NCI-H345 treated with DMSO at 0.1 percent for 48 hours (cell line): ENCODE measurements around the gene ATP8A1.
"Not testable (repeated sequence)": the region's sequence is repeated elsewhere in the genome, so short reads cannot be mapped to it uniquely, and the experiment has no call there.

ENCODE experiments used
- DNase-seq: peaks from one replicate; lab custom pipeline; 2025; ENCODE audit not compliant: unreplicated experiment; lab: John Stamatoyannopoulos, UW

The ATP8A1 gene

DNA sequence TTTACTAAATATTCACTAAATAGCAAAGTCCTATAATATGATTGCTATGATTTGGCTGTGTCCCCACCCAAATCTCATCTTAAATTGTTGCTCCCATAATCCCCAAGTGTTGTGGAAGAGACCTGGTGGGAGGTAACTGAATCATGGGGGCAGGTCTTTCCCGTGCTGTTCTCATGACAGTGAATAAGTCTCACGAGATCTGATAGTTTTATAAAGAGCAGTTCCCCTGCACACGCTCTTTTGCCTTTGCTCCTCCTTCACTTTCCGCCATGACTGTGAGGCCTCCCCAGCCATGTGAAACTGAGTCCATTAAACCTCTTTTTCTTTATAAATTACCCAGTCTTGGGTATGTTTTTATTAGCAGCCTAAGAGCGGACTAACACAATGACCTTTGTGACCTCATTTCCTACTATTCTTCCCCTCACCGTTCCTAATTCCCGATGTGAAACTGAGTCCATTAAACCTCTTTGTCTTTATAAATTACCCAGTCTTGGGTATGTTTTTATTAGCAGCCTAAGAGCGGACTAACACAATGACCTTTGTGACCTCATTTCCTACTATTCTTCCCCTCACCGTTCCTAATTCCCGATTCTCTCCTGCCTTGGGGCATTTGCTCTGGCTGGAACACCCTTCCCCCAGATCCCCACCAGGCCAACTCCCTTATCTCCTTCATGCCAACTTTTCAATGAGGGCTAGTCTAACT, 4.2 kb downstream of the ATP8A1 start:
- not testable (repeated sequence) for DNase-seq

DNA sequence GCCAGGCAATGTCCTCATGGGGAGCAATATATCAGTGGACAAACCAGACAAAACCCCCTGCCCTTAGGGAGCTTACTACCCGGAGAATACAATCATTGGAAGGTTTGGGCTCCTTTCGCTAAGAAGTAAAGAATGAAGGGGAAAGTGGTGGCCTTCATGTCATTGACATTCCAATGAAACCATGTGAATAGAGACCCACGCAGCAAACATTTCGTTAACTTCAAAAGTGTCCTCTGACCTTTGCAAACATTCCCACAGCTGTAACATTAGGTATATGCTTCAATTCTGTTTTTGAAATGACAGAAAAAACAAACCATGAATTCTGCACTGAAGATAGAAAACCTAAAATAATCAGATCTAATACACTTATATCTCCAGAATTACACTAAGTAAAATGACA, 7.0 kb downstream of the ATP8A1 start:
- no peak for DNase-seq

DNA sequence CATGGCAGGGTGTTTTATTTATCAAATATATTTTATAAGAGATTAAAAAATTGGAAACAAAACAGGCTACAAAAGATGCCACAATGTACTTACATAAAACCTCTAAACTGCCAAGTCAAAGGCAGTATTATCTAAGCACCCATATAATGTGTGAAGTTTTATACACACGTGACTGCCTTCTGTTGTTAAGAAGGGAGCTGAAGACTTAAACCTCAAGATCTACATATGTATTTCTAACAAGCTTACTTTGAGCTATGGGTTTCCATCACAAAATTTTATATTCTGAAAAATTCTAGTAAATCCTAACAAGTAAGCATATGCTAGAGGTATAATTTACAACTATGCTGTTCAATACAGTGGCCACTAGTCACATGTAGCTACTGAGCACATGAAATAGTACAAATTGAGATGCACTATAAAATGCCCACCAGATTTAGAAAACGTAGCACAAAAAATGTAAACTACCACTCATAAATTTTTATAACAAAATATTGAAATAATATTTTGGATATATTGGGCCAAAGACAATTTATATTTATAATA, 9.8 kb downstream of the ATP8A1 start:
- DNase-seq, result no peak

DNA sequence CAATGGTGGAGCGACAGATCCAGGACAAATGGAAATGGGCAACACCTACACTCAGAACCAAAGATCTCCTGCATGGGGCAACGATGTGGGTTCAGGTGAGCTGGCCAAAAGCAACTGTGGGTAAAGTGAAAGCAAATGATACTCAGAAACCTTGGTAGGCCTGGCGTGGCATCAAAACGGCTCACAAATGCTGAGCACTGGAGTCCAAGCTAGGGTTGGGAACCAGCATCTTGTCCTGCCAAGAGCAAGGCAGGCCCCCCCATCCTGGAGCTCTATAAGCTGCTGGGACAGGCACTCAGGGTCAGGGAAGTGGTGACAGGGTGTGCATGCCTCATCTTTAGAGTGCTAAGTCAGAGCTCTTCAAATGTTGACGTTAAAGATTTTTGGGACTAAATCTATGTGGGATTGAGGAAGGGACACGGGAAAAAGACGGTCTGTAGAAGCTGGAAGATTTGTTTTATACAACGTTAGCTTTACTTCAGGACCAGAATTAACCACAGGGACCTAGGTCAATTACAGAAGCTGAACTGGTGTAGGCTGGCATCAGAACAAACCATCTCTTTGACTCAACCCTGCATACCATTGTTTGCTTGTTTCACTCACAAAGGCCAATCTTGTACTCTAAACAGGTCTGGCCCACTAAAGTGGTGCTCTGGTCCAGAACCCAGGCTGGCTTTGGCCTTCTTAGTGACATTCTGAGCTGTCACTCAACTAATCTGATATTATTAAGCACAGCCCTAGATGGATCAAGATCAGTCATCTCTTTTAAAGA, 10.7 kb downstream of the ATP8A1 start:
- DNase-seq, result no peak

DNA sequence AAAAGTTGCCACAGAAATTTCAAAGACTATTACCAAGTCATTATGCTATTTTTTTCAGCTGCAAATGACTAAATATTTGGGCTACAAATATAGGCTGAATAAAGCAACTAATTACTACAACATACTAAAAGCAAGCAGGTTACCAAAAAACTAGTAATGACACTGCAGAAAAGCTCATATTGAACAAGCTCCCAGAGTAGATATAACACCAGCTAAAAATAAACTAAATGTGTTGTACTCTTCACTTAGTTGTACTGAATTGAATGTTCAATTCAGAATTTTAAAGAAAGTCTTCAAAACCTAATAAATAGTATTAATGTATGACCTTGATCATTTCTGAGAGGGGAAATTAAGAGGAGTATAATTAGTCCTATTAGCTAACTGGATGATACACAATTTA, 12.0 kb downstream of the ATP8A1 start:
- DNase-seq, result no peak

DNA sequence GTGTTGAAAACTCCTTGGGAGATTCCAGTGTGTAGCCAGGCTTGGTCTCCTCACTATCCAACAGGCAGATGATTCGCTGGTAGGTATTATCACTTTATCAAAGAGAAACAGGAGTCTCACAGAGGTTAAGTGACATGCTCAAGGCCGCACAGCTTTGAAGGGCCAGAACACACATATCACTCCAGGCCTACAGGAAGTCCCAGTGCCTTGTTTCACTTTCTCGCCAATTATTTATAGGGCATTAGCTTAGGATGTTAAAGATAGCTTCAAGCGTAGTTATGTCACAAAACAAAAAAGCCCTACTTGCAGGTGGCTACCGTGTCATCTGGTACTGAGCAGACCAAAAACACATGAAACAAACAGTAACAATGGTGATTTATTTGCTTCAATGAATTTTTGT, 13.2 kb downstream of the ATP8A1 start:
- no peak for DNase-seq

DNA sequence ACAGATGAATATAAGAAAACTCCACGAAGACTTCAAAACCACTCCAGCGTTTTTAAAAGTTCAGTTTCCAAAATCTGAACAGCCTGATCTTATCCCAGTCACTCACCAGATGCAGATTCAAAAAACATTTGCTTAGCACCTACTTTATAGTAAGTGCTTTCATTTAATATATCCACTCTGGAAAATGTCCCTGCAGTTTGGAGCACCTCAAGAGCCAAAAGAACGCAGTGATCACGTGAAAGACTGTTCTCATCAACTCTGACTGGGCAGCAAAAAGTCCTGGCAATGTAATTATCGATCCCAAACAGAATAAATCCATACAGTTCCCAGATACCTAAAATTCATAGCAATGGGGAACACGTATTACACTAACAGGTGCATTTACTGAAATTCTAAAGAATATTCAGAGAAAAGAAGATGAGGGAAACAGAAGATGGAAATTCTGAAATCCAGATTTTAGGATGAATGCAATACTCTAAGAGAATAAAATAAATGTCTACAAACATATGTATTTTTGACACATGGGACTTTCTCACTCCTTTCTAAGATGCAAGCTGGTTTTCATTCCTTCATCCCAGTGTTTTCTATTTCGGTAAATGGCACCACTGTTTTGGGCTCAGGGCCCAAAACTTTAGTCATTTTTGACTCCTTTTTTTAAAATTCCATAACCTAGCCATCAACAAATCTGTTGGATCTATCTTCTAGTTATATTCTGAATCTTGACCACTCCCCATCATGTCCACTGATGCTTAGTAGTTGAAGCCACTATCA, 13.9 kb downstream of the ATP8A1 start:
- DNase-seq, result no peak

DNA sequence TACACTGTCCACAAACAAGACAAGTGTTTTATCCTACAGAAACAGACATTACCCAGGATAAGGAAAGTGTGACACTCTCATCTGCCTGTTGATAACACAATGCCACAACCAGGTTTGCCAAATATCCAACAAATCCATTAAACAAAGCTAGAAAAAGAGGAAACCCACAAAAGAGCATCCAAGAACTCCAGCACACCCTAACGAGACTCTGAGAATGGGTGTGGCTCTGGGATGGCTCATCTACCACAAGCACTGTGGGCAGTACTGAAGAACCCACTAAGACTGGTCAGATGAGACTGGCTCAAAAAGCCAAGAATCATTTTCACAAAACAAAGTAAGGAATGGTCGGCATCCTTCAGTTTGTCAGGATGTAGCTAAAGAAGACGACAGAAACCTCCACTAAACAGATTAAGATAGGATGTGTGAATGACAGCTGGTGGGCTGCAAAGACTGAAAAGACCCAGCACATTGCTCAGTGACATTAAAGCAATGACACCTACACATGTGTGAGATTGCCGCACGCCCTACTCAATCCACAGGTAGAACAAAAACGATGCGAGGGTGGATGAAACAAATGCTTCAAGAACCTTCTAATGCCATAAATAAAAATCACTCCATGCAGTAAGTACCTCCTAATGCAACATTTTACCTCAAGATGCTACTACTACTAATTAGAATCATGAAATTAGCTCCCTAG, 14.7 kb downstream of the ATP8A1 start:
- DNase-seq, result no peak

DNA sequence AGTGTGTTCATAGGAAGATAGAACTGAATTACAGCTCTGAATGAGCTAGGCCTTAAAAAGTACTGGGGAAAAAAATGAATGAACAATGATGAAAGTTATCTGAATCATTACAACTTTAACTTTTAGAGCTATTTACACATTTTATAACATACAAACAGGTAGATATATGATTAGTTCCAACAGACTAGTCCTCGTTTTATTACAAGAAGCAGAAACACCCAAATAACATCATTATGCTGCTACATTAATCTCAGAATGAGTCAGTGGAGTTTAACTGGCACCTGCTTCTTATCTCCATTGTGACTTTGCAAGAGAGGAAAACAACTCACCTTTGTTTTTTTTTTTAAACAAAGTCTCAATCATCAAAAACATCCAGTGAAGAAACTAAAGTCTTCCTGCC, 15.2 kb downstream of the ATP8A1 start:
- DNase-seq, result no peak

DNA sequence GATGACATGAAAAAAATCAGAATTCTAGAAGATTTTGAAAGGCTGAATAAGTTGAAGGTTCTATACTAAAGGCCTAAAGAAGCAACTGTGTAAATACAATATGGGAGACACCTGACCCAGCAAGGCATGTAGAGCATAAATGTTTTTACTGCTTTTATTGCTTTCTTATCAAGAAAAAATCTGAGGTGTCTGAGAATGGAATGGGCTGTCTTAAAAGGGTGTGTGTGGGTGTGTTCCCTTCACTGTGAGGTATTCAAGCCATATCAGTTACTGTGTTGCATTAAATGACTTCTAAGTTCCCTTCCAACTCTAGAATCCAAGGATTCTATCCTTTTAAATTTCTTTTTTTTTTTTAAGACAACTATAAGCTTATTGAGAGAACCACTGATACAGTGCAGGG, 15.7 kb downstream of the ATP8A1 start:
- DNase-seq, result no peak

DNA sequence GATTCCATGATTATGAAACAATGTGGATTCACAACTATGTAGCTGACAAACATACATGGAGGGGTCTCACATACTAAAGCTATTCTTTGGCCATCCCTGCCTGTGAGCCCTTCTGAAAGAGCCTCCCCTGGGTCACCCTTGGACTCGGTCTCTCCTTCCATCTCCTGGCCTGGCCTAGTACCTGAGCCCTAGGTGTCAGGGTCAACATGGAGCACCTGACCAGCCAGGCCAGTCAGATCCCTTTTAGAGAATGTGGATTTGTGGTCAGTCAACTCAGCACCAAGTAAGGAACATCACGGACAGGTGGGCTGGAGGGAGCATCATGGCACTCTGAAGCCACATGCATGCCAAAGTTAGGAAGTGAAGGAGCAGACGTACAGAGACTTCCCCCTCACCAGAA, 16.3 kb downstream of the ATP8A1 start:
- no peak for DNase-seq

DNA sequence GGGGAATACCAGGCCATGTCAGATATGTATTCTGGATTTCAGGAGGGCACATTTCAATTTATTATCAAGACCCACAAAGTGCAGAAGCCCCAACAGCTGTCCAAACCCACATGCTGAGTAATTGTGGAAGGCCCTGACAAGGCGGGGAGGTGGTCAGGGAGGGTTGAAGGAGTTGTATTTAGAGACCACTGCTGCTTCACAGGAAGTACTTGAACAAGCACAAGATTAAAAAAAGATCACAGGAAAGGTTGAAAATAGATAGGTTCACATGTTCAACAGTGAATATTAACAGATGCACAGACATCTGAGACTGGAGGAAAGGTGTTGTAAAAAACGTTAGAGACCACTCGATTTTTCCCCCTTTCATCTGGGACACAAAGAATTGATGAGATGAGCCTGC, 17.9 kb downstream of the ATP8A1 start:
- DNase-seq, result no peak

DNA sequence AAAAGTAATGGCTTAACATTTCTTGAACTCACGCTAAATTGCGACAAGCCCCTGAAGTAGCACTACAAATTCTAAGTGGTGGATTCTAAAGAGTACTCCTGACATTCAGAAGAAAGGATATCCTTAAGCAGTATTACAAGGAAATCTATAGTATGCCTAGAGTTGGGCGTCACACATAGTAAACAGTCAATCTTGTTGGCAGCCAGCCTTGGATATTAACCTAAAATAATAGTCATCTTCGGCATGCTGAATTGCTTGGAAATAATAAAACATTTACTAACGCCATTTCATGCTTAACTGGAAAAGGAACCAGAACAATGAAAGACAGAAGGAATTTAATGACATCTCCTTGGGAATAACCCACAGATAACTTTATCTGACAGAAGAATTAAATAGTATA, 18.6 kb downstream of the ATP8A1 start:
- DNase-seq, result no peak

DNA sequence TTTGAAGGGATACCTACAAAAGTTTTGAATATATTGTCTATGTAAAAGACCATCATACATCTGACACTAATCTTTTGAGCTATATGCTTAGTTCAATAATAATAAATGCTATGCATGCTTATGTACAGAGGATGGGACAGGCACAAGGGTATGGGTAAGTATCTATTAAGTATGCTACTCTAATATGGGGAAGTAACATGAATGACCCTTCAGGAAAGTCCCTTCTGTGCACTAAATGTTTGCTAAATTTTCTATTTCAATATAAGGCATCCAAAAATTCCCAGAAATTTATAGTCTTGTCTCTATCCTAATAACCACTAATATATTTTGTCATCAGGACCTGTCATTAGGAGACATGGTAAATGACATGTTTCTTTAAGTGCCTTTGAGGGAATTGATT, 19.0 kb downstream of the ATP8A1 start:
- no peak for DNase-seq

DNA sequence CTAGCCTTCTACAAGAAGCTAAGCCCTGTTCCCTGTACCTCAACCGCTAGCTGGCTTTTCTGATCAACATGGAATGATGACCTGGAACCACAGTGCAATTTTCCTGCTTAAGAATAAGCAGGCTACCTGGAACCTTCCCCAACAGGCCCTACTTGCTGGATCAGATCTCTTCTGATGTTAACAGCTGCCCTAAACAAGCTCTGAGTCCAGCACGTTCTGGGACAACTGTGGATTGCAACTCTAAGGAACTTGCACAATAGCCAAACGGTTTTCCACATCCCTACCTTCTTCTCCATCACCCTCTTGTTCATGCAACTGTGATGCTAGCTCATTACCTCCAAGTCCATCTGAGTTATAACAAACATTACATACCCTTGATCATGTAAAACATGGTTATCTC, 19.8 kb downstream of the ATP8A1 start:
- no peak for DNase-seq

DNA sequence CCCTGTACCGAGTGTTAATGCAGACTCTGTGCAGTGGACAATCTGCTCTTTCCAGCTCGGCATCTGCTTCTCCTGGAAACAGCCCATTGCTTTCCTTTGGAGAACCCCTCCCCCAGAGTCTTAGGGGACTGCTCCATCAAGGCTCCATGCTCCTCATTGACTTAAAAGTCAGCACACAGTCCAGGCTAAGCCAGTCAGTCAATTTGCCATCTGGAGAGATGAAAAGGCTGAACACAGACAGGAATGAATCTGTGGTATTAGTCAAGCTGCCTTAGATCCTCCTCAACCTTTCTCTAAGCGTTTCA, 20.3 kb downstream of the ATP8A1 start:
- no peak for DNase-seq

DNA sequence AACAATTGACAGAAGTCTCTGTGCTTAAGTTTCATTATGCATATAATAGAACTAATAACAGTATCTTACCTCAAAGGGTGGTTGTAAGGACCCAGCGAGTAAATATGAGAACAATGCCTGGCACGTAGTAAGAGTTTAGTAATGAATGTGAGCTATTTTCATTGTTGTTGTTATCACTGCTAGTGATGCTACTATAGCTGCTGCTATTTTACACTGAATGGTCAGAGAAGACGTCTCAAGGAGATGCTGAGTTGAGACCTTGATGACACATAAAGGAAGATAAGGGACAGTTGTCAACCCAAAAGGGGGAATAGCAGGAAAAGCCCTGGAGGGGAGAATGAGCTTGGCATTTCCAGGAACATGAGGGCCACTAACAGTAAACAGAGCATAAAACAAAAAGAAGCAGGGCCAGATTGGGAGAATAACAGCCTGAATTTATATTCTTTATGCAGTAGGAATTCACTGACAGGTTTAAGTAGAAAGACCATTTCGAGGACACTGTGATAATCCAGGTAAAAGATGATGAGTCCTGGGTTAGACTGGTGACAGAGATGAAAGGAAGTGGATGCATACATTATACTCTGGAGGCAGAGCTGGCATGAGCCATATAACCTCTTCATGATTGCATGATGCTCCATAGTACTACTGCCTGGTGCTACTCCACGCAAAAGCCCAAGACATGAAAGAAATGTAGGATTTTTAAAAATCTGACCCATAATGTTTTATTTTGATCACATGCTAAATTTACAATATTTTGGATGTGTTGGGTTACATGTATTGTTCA, 23.1 kb downstream of the ATP8A1 start:
- DNase-seq, result no peak

DNA sequence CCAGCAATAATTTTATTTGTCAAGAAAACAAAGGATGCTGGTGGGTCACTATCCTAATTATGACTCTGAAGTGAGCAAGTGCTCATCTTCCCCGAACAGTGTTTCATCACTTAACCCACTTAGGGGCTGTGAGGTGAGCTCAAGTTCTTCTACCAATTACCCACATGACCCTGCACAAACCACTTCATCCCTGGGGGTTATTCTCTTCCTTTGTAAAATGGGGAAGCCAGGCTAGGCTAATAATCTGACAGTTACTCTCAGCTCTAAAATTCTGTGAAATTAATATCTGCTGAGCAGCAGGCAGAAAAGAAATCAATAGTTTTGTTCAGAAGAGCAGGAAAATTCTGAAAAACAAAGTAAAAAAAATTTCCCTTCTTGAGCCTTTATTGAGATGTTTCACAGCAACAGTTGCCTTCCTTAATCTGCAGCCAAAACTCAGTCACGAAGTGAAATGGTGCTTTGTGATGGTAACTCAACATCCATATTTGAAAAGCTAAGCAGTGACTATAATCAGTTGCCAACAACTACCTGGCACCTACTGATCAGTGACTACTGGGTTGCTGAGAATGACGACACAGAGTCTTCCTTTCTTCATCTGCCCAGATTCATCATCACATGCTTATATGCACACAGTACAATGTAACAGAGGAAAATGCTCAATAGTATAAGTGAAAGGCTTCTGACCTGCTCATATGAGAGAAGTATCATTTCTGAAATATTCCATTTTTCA, 24.1 kb downstream of the ATP8A1 start:
- no peak for DNase-seq

DNA sequence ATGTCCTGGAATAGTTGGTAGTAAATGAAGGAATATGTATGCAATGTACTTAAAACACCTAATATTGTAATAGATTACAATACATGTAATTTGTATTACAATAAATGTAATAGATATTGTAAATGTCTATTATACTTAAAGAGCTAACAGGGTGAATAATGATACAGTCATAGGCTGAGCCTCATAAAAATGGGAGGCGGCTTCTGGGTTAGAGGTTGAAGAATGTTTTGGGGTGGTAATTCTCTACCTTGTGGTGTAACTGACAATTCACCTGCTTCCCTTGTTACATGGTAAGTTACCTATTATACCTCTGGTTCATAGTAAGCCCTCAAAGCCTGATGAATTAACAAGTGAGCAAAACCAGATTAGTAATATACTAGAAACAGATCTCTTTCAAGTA, 26.0 kb downstream of the ATP8A1 start:
- DNase-seq, result no peak

DNA sequence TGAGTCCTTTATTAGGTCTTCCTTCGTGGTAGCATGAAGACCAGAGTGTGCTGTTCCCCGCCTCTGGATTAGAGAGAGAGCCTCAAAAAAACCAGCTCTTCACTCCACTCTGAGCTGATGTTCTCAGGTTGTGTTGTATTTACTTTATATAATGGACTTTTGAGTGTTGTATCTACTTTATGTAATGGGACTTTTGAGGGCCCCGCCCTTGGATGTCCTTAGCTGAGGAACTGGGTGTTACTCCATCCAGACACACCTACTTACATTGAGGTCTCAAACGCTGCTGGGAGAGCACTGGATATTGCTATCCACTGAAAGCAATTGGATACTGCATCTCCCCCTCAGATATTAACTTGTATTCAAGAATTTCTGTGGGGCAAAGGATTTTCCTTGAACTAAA, 28.2 kb downstream of the ATP8A1 start:
- no peak for DNase-seq
